DMS53 treated with DMSO at 0.1 percent for 48 hours (cell line): Measurements from ENCODE around the gene NAE1.
A peak's percentile ranks its signal among the peaks of the same experiment; 100 is the strongest.
"Not testable (repeated sequence)": the region's sequence is repeated elsewhere in the genome, so short reads cannot be mapped to it uniquely, and the experiment has no call there.

Source experiments
- DNase-seq: peaks from one replicate; lab custom pipeline; 2025; ENCODE audit not compliant: unreplicated experiment; lab: John Stamatoyannopoulos, UW

Gene NAE1

GRCh38 chr16:66830422-66831404, at the start of gene NAE1:
Gene NAE1, minus strand, starts transcription at chr16:66830976. Its CDS starts 77 bp downstream, at chr16:66830899.
- peak; percentile 73 for DNase-seq

DNA sequence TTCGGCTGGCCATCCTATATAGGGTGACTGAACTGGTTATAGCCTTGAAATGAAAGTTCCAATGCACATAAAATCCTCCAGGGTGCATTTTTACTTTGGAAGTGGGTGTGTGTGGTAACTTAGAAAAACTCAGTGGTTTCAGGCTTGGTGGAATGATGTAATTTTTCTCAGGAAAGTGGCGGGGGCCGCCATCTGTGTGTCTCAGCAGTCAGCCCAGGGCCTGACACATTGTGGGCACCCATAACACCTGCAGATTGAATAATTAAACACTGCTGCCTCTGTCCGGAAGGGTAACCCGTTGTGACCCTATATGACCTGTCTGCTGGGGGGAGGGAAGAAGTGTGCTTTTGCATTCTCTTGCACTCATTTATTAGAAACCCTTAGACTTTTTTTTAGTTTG, 47.3 kb upstream of the NAE1 start:
- DNase-seq = no peak

- no peak for DNase-seq
Measured at GRCh38 chr16:66874079-66874775, 43.5 kb upstream of the NAE1 start.

GRCh38 chr16:66873685-66874055, 42.9 kb upstream of the NAE1 start:
- no peak for DNase-seq

GRCh38 chr16:66872943-66873684, 42.3 kb upstream of the NAE1 start:
- DNase-seq = peak; percentile 59

DNA sequence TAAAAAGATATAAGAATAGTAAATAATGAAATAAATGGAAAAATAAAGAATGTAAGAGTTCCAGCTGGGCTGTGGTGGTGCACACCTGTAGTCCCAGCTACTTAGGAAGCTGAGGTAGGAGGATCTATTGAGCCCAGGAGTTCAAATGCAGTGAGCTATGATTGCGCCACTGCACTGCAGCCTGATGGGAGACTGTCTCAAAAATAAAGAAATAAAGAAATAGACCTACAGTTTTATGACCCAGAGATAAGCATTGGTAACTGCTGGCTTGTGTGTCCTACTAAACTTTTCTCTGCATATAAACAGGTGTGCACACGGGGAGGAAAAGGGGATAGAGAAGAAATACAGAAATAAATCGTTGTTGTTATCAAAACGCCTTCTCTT, 41.8 kb upstream of the NAE1 start:
- DNase-seq = no peak

DNA sequence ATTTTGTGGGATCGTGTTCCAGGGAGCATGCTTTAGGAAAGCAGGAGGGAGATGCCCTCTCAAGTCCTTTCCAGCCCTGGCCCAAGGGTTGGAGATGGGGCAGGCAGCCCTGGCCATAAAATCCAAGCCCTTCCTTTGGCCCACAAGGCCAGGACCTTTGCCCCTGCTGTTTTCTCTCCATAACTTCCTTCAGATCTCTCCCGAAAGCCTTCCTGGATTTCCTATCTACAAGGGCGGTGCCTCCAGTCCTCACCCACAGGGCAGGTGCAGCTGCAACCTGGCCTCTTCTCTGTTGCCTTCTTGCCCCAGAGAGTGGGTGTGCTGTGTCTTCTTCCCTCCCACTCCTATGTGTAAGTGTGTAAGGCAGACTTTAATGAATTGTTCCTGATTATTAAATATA, 41.1 kb upstream of the NAE1 start:
- DNase-seq = no peak

DNA sequence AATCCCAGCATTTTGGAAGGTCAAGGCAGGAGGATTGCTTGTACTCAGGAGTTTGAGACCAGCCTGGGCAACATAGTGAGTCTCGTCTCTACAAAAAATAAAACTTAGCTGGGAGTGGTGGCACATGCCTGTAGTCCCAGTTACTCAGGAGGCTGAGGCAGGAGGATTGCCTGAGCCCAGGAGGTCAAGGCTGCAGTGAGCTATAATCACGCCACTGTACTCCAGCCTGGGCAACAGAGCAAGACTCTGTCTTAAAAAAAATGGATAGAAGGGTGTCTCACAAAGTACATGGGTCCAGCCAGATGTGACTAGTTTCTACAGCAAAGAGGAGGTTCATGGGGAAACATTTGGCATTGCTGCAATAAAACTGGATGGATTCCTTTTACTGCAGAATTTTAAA, 40.6 kb upstream of the NAE1 start:
- not testable (repeated sequence) for DNase-seq

- DNase-seq = no peak
Measured at GRCh38 chr16:66869424-66869823, 38.6 kb upstream of the NAE1 start.

GRCh38 chr16:66863707-66864106, 32.9 kb upstream of the NAE1 start:
- DNase-seq = no peak

GRCh38 chr16:66862023-66862520, 31.3 kb upstream of the NAE1 start:
- DNase-seq = no peak

DNA sequence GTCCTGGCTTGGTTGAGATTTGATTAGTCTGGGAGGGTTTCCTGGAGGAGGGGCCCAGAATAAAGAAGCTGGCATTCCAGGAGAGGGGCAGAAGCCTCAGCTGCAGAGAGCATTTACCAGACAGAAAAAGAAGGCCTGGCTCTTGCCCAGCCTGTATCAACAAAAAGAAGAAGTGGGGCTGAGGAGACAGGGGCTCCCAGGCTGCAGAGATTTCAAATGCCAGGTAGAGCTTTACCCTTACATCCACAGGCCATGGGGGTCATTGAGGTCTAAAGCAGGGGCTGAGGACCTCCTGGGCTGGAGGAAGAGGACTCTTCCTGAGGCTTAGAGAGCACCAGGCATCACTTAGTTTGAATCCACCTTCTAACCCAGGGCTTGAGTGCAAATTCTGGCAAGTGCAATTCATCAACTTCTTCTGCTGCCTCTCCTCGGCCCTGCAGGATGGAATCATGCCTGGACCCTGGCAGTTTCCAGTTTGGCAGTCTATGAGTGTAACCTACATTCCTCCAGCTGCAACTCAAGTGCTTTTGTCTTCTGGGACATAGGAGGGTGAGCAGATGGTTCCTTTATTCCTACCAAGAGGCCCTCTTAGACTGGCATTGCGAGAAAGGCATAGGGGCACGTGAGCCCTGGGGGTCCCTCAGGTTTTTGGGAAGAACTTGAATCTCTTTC, 28.8 kb upstream of the NAE1 start:
- no peak for DNase-seq

DNA sequence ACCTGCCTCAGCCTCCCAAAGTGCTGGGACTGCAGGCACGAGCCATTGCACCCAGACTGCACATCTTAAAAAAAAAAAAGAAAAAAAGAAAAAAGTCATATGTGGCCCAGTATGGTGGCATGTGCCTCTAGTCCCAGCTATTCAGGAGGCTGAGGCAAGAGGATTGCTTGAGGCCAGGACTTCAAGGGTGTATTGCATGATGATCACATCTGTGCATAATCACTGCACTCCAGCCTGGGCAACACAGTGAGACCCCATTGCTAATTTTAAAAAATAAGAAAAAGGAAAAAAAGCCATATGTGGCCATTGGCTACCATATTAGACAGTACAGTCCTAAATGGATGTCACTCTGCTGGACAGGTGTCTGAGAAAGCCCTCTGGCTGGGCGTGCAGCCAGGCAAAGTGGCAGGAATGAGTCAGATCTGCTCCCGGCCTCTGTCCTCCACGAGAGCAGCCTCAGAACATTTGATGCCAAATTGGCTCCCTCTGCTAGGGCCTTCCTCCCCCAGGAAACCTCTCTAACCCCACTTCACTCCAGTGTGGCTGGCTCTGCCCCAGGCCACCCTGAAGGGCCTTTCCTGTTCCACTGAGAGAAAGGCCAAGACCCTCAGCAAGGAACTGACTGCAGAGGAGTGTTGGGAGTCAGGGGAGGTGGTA, 28.1 kb upstream of the NAE1 start:
- peak; percentile 45 for DNase-seq

GRCh38 chr16:66857437-66857836, 26.7 kb upstream of the NAE1 start:
- no peak for DNase-seq

DNA sequence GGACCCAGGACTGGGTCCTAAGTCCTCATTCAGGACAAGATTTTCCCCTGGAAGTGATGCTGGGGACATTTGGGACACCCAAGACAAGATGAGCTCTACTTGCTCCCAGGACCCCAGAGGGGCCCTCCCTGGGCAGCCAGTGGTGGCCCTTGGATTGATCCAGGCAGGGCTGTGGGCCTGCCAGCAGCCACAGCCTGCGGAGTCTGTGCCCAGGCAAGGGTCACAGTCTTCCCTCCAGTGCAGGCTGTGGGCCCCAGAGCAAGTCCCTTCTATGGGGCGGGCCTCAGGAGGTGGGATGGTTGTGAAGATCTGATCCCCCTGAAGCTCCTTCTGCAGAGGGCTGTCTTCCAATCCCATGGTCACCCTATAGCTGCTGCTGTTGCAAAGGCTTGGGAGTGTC, 26.0 kb upstream of the NAE1 start:
- DNase-seq = no peak

GRCh38 chr16:66856184-66856730, 25.5 kb upstream of the NAE1 start:
- DNase-seq = no peak

DNA sequence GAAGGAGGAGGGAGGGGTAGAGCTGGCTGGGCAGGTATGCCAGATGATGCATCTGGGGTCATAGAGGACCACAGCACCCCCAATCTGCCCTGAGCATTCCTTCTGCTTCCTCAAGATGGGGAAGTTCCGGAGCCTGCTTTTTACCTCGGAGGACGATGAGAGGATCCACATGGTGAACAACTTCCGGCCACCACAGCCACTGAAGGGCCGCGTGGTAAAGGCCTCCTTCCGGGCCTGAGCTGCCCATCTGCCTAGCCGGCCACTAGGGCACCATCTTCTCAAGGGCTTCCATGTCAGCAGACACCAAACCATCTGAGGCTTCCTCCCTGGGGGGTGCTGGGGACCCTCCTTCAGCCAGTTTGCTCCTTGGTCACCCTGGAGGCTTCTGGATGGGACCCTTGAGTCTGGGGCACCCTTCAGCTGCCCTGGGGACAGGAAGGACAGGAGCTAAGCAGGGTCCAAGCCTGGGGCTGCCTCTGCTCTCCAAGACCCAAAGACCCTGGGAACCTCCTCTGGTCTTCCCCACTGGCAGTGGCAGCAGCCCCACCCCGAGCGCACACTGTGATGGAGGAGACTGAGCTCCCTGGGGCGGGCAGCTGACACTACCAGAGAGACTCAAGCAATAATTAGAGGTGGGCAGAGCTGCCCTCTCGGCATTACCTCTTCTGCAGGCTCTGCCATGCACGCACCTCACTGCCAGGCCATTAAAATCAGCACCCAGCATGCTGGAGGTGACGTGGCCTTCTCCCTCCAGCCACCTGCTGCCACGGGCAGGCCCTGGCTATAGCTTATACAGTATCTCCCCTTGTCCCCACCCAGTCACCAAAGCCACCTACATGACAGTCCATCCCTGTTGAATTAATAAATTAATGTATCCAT, 22.7 kb upstream of the NAE1 start:
- DNase-seq = no peak

DNA sequence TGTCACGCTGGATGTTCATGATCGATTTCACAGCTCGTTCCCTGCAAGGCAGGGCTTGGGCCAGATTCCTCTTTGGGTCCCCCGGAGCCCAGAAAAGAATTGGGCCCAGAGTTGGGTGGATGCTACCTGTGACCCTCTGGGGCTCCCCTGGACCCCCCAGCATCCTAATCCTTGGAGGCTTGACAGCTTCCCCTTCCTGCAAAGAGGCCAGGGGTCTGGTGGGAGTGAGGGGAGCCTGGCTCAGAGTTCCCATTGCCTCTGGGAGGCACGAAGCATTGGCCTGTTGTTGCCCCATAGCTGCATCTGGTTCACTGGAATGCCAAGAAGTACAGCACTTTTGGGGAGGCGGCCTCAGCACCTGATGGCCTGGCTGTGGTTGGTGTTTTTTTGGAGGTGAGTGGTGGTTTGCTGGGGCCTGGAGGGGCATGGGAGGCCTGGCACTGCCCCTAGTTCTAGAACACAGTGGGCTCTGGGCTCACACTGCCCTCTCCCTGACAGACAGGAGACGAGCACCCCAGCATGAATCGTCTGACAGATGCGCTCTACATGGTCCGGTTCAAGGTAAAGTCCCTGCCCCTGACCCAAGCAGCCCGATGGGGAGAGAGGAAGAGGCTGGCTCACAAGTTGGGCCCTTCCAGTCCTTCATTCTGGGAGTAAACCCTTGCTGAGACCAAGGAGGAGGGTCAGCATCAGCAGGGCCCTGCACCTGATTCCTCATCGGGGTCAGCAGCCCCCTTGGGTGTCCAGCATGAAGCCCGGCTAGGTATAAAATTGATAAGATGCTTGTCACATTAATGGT, 20.6 kb upstream of the NAE1 start:
- DNase-seq = no peak
